Activated T-helper 2 cell treated with anti-CD3 and anti-CD28 coated beads, Interferon-gamma antibody, Interleukin-2, Interleukin-4, amounts not matched to agents 10 μg/mL and 5 μg/mL and 100 μg/mL, durations not matched to agents 14 hours and 24 hours and 36 hours (primary cell): ENCODE data around the gene TRIO. TPM values are rescaled to one million over a fixed set of nuclear protein-coding genes. Genes with fewer than 3 reads are reported as not detected.

Experiments used
- DNase-seq: peaks from one replicate; pipeline ENCODE4 v3.0.0; 2021; ENCODE audit warnings: low spot score
- H3K27ac Mint-ChIP-seq: one replicate; pipeline ENCODE4 v1.8.0; 2021; ENCODE audit warnings: mixed read lengths
- H3K27me3 Mint-ChIP-seq: one replicate; pipeline ENCODE4 v1.8.0; 2021; ENCODE audit warnings: low read depth, mixed read lengths
- H3K36me3 Mint-ChIP-seq: one replicate; pipeline ENCODE4 v1.8.0; 2021; ENCODE audit warnings: low read depth, mixed read lengths
- H3K4me1 Mint-ChIP-seq: one replicate; pipeline ENCODE4 v1.8.0; 2021; ENCODE audit warnings: low read depth, mixed read lengths
- H3K4me3 Mint-ChIP-seq: one replicate; pipeline ENCODE4 v1.8.0; 2021; ENCODE audit warnings: low read depth, mild to moderate bottlenecking, moderate library complexity, mixed read lengths
- H3K9me3 Mint-ChIP-seq: one replicate; pipeline ENCODE4 v1.8.0; 2021; ENCODE audit warnings: mixed read lengths
- intact Hi-C: fragments of 100-400 bp; cut with micrococcal nuclease; formaldehyde crosslinking; loops from one replicate; pipeline ENCODE4 v1.15.1; 2023
- total RNA-seq: library from RNA; stranded (reverse); gene quantifications from 2 replicates; pipeline ENCODE4 v1.2.3, GENCODE V29; 2022

TRIO gene
- total RNA-seq, 1 donor from 2014 or later: 28.7 TPM

DNA sequence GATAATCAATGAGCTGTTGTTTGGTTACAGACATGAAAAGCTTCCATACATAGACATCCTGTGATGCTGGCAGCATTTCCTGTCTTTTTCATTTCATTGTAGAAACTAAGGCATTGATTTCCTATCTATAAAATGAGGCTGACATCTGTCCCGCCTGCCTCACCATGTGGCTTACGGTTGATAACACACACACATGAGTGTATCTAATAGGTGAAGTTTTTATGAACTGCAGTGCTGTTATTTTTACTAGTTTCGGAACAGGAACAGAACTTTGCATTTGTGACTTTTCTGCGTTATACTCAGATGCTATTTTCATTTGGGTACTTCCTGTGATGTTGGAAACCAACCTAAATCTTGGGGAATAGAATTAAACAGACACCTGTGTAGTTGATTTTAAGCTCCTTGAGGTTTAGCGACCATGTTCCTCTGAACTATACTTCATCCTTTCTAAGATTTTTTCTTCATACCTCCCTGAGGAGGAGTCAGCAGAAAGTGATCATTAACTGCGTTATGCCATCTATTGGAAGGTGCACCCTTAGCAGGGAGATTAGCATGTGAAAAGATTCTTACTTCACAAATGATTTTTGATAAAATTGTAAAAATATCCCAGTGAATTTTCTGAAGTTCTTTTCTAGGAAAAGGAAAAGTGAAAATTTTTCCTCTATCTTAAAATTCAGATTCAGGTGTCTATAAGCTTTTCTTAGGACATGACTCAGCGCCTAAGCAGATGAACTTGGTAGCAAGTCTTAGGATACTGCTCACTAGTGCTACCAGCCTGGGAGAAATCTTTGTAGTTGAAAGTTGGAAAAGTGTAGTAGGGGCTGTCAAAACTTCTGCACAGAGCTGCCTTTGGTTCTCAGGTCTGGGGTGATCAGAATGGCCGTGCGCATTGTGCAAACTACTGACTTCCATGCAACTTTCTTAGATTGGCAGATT is 134.5 kb downstream of the TRIO start:
- peaks cover 47% of the 10 kb centered on the region for H3K27me3 Mint-ChIP-seq
- H3K27ac Mint-ChIP-seq: no peak overlapping the region
- DNase-seq: no peak
- no peak overlapping the region for H3K4me3 Mint-ChIP-seq
- H3K9me3 Mint-ChIP-seq: no peaks in the 10 kb centered on the region
- intact Hi-C loops: no loop called here
- H3K4me1 Mint-ChIP-seq: peaks cover 6% of the 10 kb centered on the region
- H3K36me3 Mint-ChIP-seq: no peaks in the 10 kb centered on the region

DNA sequence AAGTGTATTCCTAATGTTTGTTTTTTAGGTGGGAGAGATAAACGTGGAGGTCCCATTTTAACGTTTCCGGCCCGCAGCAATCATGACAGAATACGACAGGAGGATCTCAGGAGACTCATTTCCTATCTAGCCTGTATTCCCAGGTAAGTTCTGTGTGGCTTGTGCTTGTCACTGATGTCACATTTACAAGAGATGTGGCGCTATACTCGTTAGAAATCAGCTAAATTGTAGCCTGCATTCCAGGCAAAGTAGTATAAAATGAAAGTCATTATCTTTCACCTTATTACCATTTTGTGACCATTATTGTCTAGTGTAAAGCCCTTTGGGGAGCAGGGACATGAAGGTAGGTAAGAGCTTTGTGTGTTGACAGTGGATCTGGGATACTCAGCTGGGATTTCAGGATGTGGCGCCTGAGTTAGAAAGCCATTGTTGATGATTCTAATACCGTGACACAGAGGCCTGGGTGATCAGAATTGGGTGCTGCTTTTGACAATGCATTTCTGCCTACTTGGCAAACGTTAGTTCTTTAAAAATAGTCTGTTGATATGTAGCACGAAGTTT is 137.2 kb downstream of the TRIO start:
- peaks cover 54% of the 10 kb centered on the region for H3K27me3 Mint-ChIP-seq
- peaks cover 6% of the 10 kb centered on the region for H3K4me1 Mint-ChIP-seq
- DNase-seq: no peak
- no peak overlapping the region for H3K4me3 Mint-ChIP-seq
- no peaks in the 10 kb centered on the region for H3K36me3 Mint-ChIP-seq
- no peaks in the 10 kb centered on the region for H3K9me3 Mint-ChIP-seq
- no peak overlapping the region for H3K27ac Mint-ChIP-seq
- intact Hi-C loops: no loop called here

DNA sequence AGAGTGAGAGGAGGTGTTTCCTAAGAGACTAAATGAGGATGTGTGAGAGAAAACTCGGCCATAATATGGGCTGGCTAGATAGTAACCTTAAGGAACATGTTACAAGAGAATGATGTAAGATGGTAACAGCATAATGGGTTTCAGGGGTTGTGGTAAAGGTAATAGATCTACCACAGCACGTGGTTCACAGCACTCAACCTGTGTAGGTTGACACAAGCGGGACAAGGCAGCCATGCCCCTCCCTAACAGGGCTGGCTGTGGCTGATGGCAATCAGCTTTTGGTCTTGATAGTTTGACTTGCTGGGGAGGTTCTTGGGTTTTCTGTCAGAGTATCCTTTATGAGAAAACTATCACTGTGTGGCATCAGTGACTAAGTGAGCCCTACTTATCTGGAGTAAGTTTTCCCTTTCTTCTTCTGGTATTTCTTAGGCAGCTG is 138.6 kb downstream of the TRIO start:
- DNase-seq: no peak

DNA sequence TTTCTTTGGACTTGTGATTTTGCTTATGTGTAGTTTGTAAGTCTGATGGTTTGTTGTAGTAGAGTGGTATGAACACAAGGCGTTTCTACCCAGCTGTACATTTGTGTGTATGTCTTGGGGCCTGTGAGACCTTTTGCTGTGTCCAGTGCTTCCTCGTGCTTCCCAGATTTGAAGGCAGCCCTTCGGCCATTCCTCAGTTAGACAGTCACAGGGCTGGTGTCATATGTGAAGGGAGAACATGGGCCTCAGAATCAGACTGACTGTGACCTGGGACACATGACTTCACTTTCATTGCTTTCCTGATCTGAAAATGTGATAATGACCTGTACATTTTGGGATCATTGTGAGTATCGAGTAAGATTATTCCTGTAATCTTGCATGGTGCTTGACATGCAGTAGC is 140.0 kb downstream of the TRIO start:
- H3K4me1 Mint-ChIP-seq: peaks cover 4% of the 10 kb centered on the region
- H3K4me3 Mint-ChIP-seq: no peak overlapping the region
- no peak for DNase-seq
- no peak overlapping the region for H3K27ac Mint-ChIP-seq
- no peaks in the 10 kb centered on the region for H3K9me3 Mint-ChIP-seq
- peaks cover 33% of the 10 kb centered on the region for H3K27me3 Mint-ChIP-seq
- H3K36me3 Mint-ChIP-seq: no peaks in the 10 kb centered on the region
- intact Hi-C loops: no loop called here

More for the DNA sequence above, 138.6 kb downstream of the TRIO start:
- H3K4me1 Mint-ChIP-seq: peaks cover 6% of the 10 kb centered on the region
- intact Hi-C loops: no loop called here
- H3K36me3 Mint-ChIP-seq: no peaks in the 10 kb centered on the region
- no peak overlapping the region for H3K4me3 Mint-ChIP-seq
- H3K27ac Mint-ChIP-seq: no peak overlapping the region
- H3K9me3 Mint-ChIP-seq: no peaks in the 10 kb centered on the region
- H3K27me3 Mint-ChIP-seq: peaks cover 44% of the 10 kb centered on the region

DNA sequence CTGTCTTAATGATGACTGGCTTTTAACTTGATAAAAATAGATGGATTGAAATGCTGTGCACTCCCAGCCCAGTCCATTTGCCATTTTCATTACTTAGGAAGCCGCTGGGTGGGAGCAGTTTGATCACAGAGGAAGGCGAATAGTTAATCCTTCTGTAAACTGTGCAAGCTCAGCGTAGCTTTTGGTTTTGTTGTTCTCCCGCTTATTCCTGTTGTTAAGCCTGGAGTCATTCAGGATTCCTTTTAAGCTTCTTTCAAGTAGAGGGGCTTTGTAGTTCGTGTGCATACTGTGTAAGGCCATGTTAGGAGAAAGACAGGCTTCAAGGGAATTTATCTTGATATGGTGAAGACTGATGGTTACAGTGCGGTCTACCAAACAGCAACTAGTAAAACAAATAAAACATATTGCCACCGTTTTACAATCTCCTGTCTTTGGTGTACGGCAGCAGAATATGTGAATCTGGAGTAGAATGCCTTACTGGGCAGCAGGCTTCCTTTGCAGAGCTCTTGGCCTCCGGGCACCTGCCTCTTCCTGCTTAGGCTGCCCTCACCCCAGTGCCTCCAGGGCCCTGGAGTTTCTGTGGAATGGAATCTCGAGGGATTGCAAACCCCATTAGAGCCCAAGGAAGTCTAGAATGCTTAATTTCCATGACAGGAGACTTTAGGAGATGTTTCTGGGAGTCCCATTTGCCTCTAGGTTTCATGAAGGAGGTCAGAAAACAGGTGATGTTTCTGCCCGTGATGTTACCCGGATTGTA is 141.4 kb downstream of the TRIO start:
- Mint-ChIP-seq H3K36me3 (no peaks in the 10 kb centered on the region), H3K4me3 (no peak overlapping the region), H3K27me3 (peaks cover 27% of the 10 kb centered on the region), H3K9me3 (no peaks in the 10 kb centered on the region), H3K27ac (no peak overlapping the region), H3K4me1 (peaks cover 4% of the 10 kb centered on the region)
- intact Hi-C loops: no loop called here
- no peak for DNase-seq

DNA sequence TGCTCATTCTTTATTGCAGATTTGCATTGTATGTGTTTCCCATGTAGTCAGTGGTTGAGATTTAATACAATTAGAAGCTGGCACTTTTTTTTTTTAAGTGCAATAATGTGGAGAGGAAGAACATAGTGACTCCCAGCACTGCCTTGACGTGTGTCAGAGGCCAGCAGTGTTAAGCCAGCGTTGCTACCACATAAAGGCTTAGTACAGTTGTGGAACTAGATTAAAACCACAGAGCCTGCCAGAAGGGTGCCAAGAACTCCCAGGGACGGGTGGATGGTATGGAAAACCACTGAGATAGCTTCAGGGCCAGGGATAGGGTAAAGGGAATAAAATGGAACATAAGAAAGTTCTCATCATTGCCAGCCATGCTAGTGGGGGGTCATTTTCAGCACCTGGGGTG is 142.9 kb downstream of the TRIO start:
- intact Hi-C loops: no loop called here
- H3K4me1 Mint-ChIP-seq: peaks cover 4% of the 10 kb centered on the region
- H3K27me3 Mint-ChIP-seq: peaks cover 16% of the 10 kb centered on the region
- no peaks in the 10 kb centered on the region for H3K9me3 Mint-ChIP-seq
- no peaks in the 10 kb centered on the region for H3K36me3 Mint-ChIP-seq
- DNase-seq: no peak
- H3K4me3 Mint-ChIP-seq: no peak overlapping the region
- no peak overlapping the region for H3K27ac Mint-ChIP-seq

DNA sequence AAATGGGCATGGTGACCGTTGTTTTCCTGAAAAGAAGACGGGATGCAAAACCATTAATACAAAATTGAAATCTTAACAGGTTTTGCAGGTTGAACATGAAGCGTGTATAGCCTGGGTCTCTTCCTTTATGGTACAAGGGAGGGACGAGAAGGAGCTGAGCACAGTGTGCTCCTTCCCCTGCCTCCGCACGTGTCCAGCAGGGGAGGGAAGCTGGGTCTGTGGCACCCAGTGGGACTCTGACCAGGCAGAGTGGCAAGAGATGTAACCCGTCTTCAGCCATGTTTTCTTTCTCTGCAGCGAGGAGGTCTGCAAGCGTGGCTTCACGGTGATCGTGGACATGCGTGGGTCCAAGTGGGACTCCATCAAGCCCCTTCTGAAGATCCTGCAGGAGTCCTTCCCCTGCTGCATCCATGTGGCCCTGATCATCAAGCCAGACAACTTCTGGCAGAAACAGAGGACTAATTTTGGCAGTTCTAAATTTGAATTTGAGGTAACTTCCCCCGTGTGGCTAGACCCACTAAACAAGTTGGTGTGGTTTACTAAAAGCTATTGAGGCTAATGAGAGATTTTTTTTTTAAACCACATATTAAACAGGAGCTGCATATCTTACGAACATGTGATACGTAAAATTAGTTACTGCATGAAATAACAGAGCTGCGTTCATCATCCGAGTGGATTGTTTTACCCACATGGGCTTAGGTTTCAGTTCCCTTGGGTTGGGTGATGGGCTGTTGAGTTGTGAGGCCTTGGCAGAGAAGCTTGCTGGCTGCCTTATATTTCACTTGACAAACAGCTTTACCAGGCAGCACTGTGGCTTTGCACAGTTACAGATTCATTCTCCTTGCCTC is 143.7 kb downstream of the TRIO start:
- H3K4me3 Mint-ChIP-seq: no peak overlapping the region
- no peak for DNase-seq
- peaks cover 16% of the 10 kb centered on the region for H3K27me3 Mint-ChIP-seq
- no peak overlapping the region for H3K27ac Mint-ChIP-seq
- H3K36me3 Mint-ChIP-seq: no peaks in the 10 kb centered on the region
- intact Hi-C loops: no loop called here
- H3K9me3 Mint-ChIP-seq: no peaks in the 10 kb centered on the region
- peaks cover under 1% of the 10 kb centered on the region for H3K4me1 Mint-ChIP-seq

DNA sequence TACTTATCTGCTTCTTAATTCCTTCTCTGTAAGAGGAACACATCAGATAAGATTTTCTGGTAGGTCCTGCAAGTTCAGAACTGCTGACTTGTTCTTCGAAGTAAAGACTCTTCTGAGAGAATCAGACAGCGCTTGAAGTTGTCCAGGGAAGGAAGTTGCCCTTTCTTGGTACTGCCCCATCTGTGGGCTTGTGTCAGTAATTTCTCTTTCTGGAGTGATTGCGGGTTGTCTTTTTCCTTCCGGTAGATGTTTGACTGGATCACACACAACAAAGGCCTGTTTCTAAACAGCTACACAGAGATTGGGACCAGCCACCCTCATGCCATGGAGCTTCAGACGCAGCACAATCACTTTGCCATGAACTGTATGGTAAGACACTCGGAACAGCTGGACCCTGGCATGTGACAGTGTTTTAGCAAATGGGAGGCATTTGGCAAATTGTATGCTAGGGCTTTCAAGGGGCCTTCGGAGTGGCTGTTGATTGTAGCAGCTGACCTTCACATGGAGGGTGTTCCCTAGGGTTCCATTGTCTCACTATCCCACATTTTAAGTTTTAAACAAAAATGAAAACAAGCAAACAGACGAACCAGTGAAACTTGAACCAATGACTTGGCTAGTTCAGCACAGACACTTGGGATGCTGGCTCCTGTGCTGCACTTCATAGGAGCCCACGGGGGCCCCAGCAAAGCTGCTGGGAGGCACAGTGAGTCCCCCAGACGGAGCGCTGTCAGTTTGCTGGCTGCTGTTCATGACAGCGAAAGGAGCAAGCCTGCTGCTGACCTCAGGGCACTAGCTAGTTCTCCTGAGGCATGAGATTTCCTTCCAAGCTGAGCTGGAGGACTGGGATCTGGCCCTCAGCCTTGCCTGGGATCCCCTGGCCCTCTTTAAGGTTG is 149.9 kb downstream of the TRIO start:
- Mint-ChIP-seq H3K27ac (no peak overlapping the region), H3K36me3 (no peaks in the 10 kb centered on the region), H3K27me3 (peaks cover 6% of the 10 kb centered on the region), H3K4me1 (no peaks in the 10 kb centered on the region), H3K4me3 (no peak overlapping the region), H3K9me3 (no peaks in the 10 kb centered on the region)
- intact Hi-C loops: no loop called here
- no peak for DNase-seq

DNA sequence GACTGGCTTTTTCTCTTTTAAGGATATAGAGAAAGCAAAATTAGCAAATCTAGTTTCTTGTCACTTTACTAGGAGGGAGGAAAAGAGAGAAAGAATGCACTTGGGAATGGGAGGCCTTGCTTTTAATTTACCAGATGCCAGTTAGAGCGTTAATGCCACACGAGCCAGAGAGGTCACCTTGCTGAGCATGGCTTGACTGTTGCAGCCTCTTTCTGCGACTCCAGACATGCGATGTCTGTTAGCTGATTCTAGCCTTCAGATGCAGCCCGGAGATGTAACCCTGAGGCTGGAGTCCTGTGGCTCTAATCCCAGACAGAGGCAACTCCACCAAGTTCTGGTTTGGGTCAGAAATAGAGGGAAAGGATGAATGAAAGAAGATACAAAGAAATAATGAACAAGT is 152.5 kb downstream of the TRIO start:
- no peak overlapping the region for H3K4me3 Mint-ChIP-seq
- intact Hi-C loops: no loop called here
- DNase-seq: no peak
- H3K27me3 Mint-ChIP-seq: peaks cover 6% of the 10 kb centered on the region
- no peaks in the 10 kb centered on the region for H3K9me3 Mint-ChIP-seq
- H3K4me1 Mint-ChIP-seq: no peaks in the 10 kb centered on the region
- H3K27ac Mint-ChIP-seq: no peak overlapping the region
- no peaks in the 10 kb centered on the region for H3K36me3 Mint-ChIP-seq

DNA sequence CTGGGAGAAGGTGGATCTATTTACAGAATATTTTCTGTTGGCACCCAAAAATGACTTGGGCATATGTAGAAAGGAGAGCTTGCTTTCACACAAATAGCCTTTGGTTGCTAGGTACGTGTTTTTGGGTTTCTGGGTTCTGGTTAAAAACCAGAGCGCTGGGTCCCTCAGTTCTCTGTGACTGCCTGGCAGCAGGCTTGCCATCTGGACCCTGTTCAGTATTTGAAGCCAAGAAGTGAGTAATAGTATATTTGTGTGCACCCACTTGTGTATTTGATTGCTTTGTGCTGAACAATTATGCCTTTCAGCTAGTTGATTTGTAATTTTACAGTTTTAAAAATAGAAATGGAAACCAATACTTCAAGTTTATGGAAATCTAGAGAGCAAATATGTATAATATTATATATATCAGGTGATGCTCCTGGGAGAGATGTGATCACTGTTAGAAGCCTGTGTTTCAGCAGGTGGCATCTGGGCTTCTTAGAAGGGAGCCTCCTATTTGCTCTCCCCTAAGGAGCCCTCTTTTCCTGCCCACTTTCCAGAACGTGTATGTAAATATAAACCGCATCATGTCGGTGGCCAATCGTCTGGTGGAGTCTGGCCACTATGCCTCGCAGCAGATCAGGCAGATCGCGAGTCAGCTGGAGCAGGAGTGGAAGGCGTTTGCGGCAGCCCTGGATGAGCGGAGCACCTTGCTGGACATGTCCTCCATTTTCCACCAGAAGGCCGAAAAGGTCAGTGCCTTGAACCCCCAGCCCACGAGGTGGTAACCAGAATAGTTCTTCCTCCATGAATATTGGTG is 153.6 kb downstream of the TRIO start:
- peaks cover 6% of the 10 kb centered on the region for H3K27me3 Mint-ChIP-seq
- H3K27ac Mint-ChIP-seq: no peak overlapping the region
- H3K36me3 Mint-ChIP-seq: no peaks in the 10 kb centered on the region
- H3K9me3 Mint-ChIP-seq: no peaks in the 10 kb centered on the region
- DNase-seq: no peak
- intact Hi-C loops: no loop called here
- H3K4me1 Mint-ChIP-seq: no peaks in the 10 kb centered on the region
- H3K4me3 Mint-ChIP-seq: no peak overlapping the region

DNA sequence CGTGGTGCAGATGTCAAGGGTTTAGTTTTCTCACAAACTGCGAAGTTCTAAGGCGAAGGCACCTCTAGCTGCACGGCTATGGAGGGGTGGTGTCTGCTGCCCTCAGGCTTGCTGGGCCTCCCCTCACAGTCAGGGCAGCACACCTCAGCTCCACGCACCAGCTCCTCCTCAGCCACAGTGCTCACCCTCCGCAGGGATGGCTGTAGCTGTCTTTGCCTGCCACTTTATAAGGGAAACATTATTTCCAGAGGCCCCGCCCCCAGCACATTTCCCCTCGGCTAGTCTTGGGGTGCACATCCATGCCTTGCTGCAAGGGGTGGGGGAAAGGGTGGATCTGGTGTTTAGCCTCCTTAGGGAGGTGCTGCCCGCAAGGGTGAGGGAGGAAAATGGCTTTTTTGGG is 154.6 kb downstream of the TRIO start:
- H3K27me3 Mint-ChIP-seq: peaks cover 6% of the 10 kb centered on the region
- no peak overlapping the region for H3K27ac Mint-ChIP-seq
- DNase-seq: no peak
- intact Hi-C loops: no loop called here
- H3K4me1 Mint-ChIP-seq: no peaks in the 10 kb centered on the region
- no peaks in the 10 kb centered on the region for H3K9me3 Mint-ChIP-seq
- H3K4me3 Mint-ChIP-seq: no peak overlapping the region
- no peaks in the 10 kb centered on the region for H3K36me3 Mint-ChIP-seq
